Heart left ventricle (tissue), 16 donors: ENCODE results near the gene SH3D19. TPM values are rescaled to one million over a fixed set of nuclear protein-coding genes. Genes with fewer than 3 reads are reported as not detected.

ENCODE experiments used
- ATAC-seq, 4 donors: fragments of 200-7000 bp; cut with Tn5 transposase; one replicate each; pipeline ENCODE4 v1.9.1; 2020 to 2022; ENCODE audit warnings: moderate library complexity in 4 of 4, mild to moderate bottlenecking in 3 of 4, moderate number of reproducible peaks in 1 of 4
- DNase-seq, 5 donors: peaks; one replicate each; pipeline ENCODE4 v3.0.0-alpha.2; 2020
- H3K27ac ChIP-seq, 12 donors: fragments of 200-600 bp; sonication (generic) in 4 of 12; one replicate each; pipeline versions ENCODE4 v1.5.0 to v1.8.0; 2016 to 2022; ENCODE audit warnings: mild to moderate bottlenecking in 2 of 12
- H3K27me3 ChIP-seq, 9 donors: fragments of 200-600 bp; sonication (generic) in 2 of 9; one replicate each; pipeline versions ENCODE4 v1.5.1 to v1.8.0; 2016 to 2022; ENCODE audit warnings: mild to moderate bottlenecking in 3 of 9
- H3K36me3 ChIP-seq, 9 donors: fragments of 200-600 bp; sonication (generic) in 2 of 9; one replicate each; pipeline versions ENCODE4 v1.5.0 to v1.8.0; 2018 to 2022; ENCODE audit warnings: mild to moderate bottlenecking in 2 of 9
- H3K4me1 ChIP-seq, 12 donors: fragments of 200-600 bp; sonication (generic) in 4 of 12; one replicate each; pipeline versions ENCODE4 v1.5.0 to v1.8.0; 2016 to 2022; ENCODE audit warnings: mild to moderate bottlenecking in 3 of 12
- H3K4me3 ChIP-seq, 12 donors: fragments of 200-600 bp; sonication (generic) in 4 of 12; one replicate each; pipeline versions ENCODE4 v1.5.0 to v1.8.0; 2017 to 2022; ENCODE audit warnings: mild to moderate bottlenecking in 9 of 12, moderate library complexity in 4 of 12
- H3K9me3 ChIP-seq, 12 donors: fragments of 200-600 bp; sonication (generic) in 4 of 12; one replicate each; pipeline versions ENCODE4 v1.5.0 to v1.8.0; 2016 to 2022; ENCODE audit warnings: mild to moderate bottlenecking in 1 of 12
- POLR2A ChIP-seq, 2 donors: fragments of 450-650 bp; IDR thresholded peaks; one replicate each; pipeline ENCODE4 v1.6.1; 2017; ENCODE audit warnings: antibody characterized with exemption in 2 of 2, mild to moderate bottlenecking in 2 of 2, moderate library complexity in 2 of 2
- WGBS, 4 donors: extraction: QIAGEN DNeasy Blood & Tissue Kit in 2 of 4; methylation state at CpG; one replicate each; pipeline versions ENCODE4 v1.1.5 to v1.1.7; 2013 to 2018; 5-methylcytosine and 5-hydroxymethylcytosine counted together
- intact Hi-C, 10 donors: fragments of 100-400 bp; cut with DNase I; formaldehyde crosslinking; loops; one replicate each; pipeline versions ENCODE4 v1.11.1 to v1.14.2; 2022
- polyA plus RNA-seq, 2 donors: library from polyadenylated mRNA; stranded (reverse); fragments of 200-250 nt; gene quantifications; one replicate each; pipeline ENCODE4 v1.2.3, GENCODE V29; 2013
- total RNA-seq, 9 donors: library from RNA; depleted of rRNA in 2 of 9; stranded (reverse); fragments of >200 nt in 2 of 9; fragmentation: NEBNext Ultra II Directional in 3 of 9; extraction: Animal tissue kit (Norgen Biotek cat#: 25700) in 3 of 9; gene quantifications; one replicate each; pipeline versions ENCODE4 v1.1.0 to v1.2.4, GENCODE V29; 2016 to 2023
- TF ChIP-seq, protein P1 (sequence below), 12 donors: fragments of 200-600 bp; sonication (generic) in 4 of 12; IDR thresholded peaks; one replicate each; pipeline versions ENCODE4 v1.5.0 to v1.8.0; 2018 to 2022; ENCODE audit warnings: antibody characterized with exemption in 12 of 12, mild to moderate bottlenecking in 5 of 12
- donor health status: ischemic (EF 13 %, LVEDD 7.1; RV severe dilation, severe dysfunction).
- donor health status: healthy with polysubstance abuse.
- donor health status: DM: no; HTN: yes; CAD: no.
- donor health status: DM: no; HTN: no; CAD: no.
- donor health status: ischemic (EF 25% LVEDD 6.9; RV normal size, moderate dysfunction).
- donor health status: ischemic (EF 25% LVEDD 5.7; RV mildly dilated, moderate dysfunction).
- donor health status: healthy.
- donor health status: DM: yes; HTN: yes; CAD: no.
- donor health status: ischemic (EF 35%, LVEDD 5.7; RV mildly dilated, moderate dysfunction).
- donor health status: nonischemic (EF 11% LVEDD 7.7; RV severe dilation, severe dysfunction).
- donor health status: DM: yes; HTN: yes; CAD: no.
- donor health status: PGD.
- donor health status: ischemic (EF 29% LVEDD 5.4; RV normal size, mild dysfunction).
- donor health status: nonischemic (EF 23%, LVEDD 6.1; RV moderate dilation, normal function).

Gene SH3D19
- total and polyA plus RNA-seq, 11 donors = 60.4 to 173 (median 126) TPM

DNA sequence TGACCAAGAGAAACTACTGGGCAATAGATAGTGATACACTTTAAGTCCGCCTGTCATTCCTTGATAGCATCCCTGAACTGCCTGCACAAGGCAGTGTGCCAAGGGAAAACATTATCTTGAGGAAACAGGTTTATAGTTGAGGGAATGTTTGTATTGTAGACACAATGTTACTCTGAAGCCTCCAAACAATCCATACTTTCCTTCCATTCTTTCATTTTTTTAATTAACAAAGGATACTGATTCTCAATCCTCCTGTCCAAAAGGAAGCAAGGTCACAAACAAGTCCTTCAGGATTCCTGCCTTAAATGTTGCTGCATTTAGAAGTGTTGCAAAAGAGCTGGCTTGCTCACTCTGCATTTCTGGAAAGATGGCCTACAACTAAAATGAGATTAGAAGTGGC is 110.1 kb downstream of the SH3D19 start:
- TF ChIP-seq, protein P1, sequence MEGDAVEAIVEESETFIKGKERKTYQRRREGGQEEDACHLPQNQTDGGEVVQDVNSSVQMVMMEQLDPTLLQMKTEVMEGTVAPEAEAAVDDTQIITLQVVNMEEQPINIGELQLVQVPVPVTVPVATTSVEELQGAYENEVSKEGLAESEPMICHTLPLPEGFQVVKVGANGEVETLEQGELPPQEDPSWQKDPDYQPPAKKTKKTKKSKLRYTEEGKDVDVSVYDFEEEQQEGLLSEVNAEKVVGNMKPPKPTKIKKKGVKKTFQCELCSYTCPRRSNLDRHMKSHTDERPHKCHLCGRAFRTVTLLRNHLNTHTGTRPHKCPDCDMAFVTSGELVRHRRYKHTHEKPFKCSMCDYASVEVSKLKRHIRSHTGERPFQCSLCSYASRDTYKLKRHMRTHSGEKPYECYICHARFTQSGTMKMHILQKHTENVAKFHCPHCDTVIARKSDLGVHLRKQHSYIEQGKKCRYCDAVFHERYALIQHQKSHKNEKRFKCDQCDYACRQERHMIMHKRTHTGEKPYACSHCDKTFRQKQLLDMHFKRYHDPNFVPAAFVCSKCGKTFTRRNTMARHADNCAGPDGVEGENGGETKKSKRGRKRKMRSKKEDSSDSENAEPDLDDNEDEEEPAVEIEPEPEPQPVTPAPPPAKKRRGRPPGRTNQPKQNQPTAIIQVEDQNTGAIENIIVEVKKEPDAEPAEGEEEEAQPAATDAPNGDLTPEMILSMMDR (IDR thresholded peaks at IDR 0.05) = no peak
- no peak for TF ChIP-seq POLR2A (IDR thresholded peaks at IDR 0.05)
- Histone ChIP-seq H3K36me3 (peaks cover 0 to 16% (median 0%) of the 10 kb centered on the region in 9 donors), H3K4me1 (peaks cover 0 to 46% (median 27%) of the 10 kb centered on the region in 12 donors), H3K4me3 (no peak overlapping the region), H3K27me3 (no peaks in the 10 kb centered on the region), H3K27ac (peak overlapping the region in 10 of 12 donors; percentile 5 to 66 (median 32)), H3K9me3 (no peaks in the 10 kb centered on the region)
- DNase-seq (no peak), ATAC-seq (peak in 3 of 4 donors; percentile 49 to 61 (median 54))
- 30 to 64% (median 44%) methylated on average over 1 of the region's 1 CpG for WGBS, 4 donors
- intact Hi-C loops = no loop called here

DNA sequence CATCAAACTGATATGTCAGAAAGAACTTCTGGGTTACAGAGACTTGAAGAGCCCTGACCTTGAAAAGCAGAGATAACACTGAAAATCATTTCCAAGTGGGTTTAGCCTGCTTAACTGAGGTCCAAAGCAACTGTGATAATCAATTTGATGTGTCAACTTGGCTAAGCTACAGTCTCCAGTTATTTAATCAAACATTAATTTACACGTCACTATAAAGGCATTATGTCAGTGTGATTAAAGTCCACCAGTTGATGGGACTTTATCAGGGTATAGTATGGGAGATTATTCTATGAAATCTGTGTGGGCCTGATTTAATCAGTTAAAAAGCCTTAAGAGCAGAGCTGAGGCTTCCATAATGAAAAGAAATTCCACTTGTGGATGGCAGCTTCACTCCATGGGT is 117.5 kb downstream of the SH3D19 start:
- TF ChIP-seq POLR2A (IDR thresholded peaks at IDR 0.05) = no peak
- TF ChIP-seq, protein P1 (IDR thresholded peaks at IDR 0.05) = no peak
- intact Hi-C loops = no loop called here
- DNase-seq (no peak), ATAC-seq (no peak)
- no peak overlapping the region for H3K4me3 ChIP-seq
- WGBS, 4 donors = 63 to 76% (median 65%) methylated on average over 1 of the region's 1 CpG
- H3K27ac ChIP-seq = peak overlapping the region in 6 of 12 donors; percentile 8 to 68 (median 36)
- H3K4me1 ChIP-seq = peaks cover 0 to 61% (median 45%) of the 10 kb centered on the region in 12 donors
- no peaks in the 10 kb centered on the region for H3K27me3 ChIP-seq
- peaks cover 0 to 7% (median 0%) of the 10 kb centered on the region in 9 donors for H3K36me3 ChIP-seq
- H3K9me3 ChIP-seq = no peaks in the 10 kb centered on the region

DNA sequence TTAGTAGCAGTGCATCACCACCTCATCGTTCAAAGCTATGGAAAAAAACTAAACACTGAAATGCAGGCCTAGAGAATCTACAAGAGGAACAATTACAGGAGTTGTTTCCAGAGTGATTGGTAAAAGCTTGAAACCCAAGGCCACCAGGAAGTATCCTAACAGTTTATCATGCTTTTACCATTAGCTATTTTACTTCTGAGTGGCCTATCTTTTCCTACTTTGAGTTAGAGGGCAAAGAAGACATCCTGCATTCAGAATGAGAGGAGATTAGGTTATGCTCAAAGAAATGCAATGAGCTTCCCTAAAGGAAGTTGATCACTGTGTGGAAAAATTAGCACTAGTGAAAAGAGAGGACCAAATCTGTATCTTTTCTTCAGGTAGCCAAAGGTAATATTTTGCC is 118.2 kb downstream of the SH3D19 start:
- H3K9me3 ChIP-seq = no peaks in the 10 kb centered on the region
- intact Hi-C loops = no loop called here
- H3K36me3 ChIP-seq = peaks cover 0 to 7% (median 0%) of the 10 kb centered on the region in 9 donors
- DNase-seq (no peak), ATAC-seq (no peak)
- peaks cover 3 to 68% (median 52%) of the 10 kb centered on the region in 12 donors for H3K4me1 ChIP-seq
- WGBS, 4 donors = 17 to 36% (median 26%) methylated on average over 1 of the region's 1 CpG
- peak overlapping the region in 10 of 12 donors; percentile 2 to 69 (median 36) for H3K27ac ChIP-seq
- no peak overlapping the region for H3K4me3 ChIP-seq
- TF ChIP-seq, protein P1 (IDR thresholded peaks at IDR 0.05) = no peak
- TF ChIP-seq POLR2A (IDR thresholded peaks at IDR 0.05) = no peak
- H3K27me3 ChIP-seq = no peaks in the 10 kb centered on the region

DNA sequence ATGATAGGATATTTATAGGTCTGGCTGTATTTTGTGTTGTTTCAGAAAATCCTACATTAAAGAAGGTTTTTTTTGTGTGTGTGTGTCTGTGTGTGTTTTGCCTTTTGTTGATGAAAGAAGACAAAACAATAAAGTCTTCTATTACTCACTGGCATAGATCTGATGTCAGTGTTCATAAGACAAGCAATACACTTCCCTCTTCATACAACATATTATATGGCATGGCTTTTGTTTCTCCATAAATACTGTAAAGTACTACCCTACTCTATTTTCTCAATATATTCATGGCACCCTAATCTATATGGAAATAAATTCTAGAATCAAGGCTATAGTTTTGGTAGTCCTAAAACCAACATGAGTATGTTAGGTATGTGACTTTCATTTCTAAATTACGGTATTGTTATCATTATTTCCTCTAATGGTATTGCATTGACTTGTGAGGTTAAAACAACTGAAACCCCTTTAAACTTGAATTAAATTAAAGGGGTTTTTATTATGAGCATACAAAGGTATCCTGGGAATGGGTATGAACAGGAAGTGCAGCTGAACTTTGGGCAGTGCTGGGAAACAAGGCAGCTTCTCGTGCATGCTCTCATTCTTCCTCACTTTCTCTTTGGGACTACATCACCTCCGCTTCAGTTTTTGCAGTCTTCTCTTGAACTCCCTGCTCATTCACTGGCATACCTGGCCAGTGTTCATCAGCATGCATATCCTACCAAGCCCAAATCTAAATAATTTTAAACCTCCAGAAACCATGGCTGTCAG is 119.0 kb downstream of the SH3D19 start:
- TF ChIP-seq POLR2A (IDR thresholded peaks at IDR 0.05) = no peak
- TF ChIP-seq, protein P1 (IDR thresholded peaks at IDR 0.05) = no peak
- 19 to 53% (median 27%) methylated on average over 3 of the region's 3 CpGs for WGBS, 4 donors
- ATAC-seq = no peak
- no peaks in the 10 kb centered on the region for H3K9me3 ChIP-seq
- no peaks in the 10 kb centered on the region for H3K27me3 ChIP-seq
- intact Hi-C loops = no loop called here
- H3K4me1 ChIP-seq = peaks cover 3 to 68% (median 53%) of the 10 kb centered on the region in 12 donors
- peak overlapping the region in 9 of 12 donors; percentile 12 to 69 (median 45) for H3K27ac ChIP-seq
- peak overlapping the region in 2 of 12 donors; percentile 3 to 13 for H3K4me3 ChIP-seq
- no peak for DNase-seq
- peaks cover 0 to 7% (median 0%) of the 10 kb centered on the region in 9 donors for H3K36me3 ChIP-seq
